HEK293 (cell line): ENCODE measurements around the gene PRKCZ.

Experiments used
- CTCF ChIP-seq: fragments of 450-650 bp; formaldehyde crosslinking; IDR thresholded peaks from 2 replicates; pipeline ENCODE4 v1.5.1; 2016; ENCODE audit warnings: missing biosample characterization, missing genetic modification characterization
- PRDM10 ChIP-seq: fragments of 450-650 bp; formaldehyde crosslinking; IDR thresholded peaks from 2 replicates; pipeline ENCODE4 v1.5.1; 2016; ENCODE audit warnings: missing biosample characterization, missing genetic modification characterization
- SETDB1 ChIP-seq: IDR thresholded peaks from one replicate; pipeline ENCODE4 v1.6.1; 2017; ENCODE audit warnings: mild to moderate bottlenecking, low read length, moderate library complexity, mixed read lengths; ENCODE audit not compliant: insufficient read length
- TCF7L2 ChIP-seq: IDR thresholded peaks from 2 replicates; pipeline ENCODE4 v1.6.1; 2011; ENCODE audit warnings: low read depth, mild to moderate bottlenecking, inconsistent platforms, low read length, moderate library complexity, borderline replicate concordance
- YY1 ChIP-seq: fragments of 450-650 bp; formaldehyde crosslinking; IDR thresholded peaks from 2 replicates; pipeline ENCODE4 v1.5.1; 2018; ENCODE audit warnings: missing biosample characterization, missing genetic modification characterization
- ZIC2 ChIP-seq: fragments of 450-650 bp; formaldehyde crosslinking; IDR thresholded peaks from 2 replicates; pipeline ENCODE4 v1.5.1; 2016; ENCODE audit warnings: missing biosample characterization, missing genetic modification characterization
- ZNF10 ChIP-seq: fragments of 450-650 bp; formaldehyde crosslinking; IDR thresholded peaks from 2 replicates; pipeline ENCODE4 v1.5.1; 2017; ENCODE audit warnings: missing biosample characterization, missing genetic modification characterization
- ZNF274 ChIP-seq, 2 experiments: fragments of 200-500 bp in 1 of 2; fragments of 450-650 bp in 1 of 2; sonication (Bioruptor generic) in 1 of 2; formaldehyde crosslinking in 1 of 2; IDR thresholded peaks; 2 replicates each; pipeline versions ENCODE4 v1.5.1 to v1.6.1; 2014 to 2016; ENCODE audit warnings: borderline replicate concordance in 1 of 2, inconsistent platforms in 1 of 2, low read length in 1 of 2, missing biosample characterization in 1 of 2, missing genetic modification characterization in 1 of 2
- ZNF571 ChIP-seq: fragments of 450-650 bp; formaldehyde crosslinking; IDR thresholded peaks from 2 replicates; pipeline ENCODE4 v1.5.0; 2017; ENCODE audit warnings: missing biosample characterization, missing genetic modification characterization
- ZNF623 ChIP-seq: fragments of 450-650 bp; formaldehyde crosslinking; IDR thresholded peaks from 2 replicates; pipeline ENCODE4 v1.5.1; 2016; ENCODE audit warnings: missing biosample characterization, missing genetic modification characterization
- ZNF629 ChIP-seq: fragments of 450-650 bp; formaldehyde crosslinking; IDR thresholded peaks from 2 replicates; pipeline ENCODE4 v1.5.1; 2017; ENCODE audit warnings: missing biosample characterization, missing genetic modification characterization

- TF ChIP-seq ZNF10 (tag by site-specific recombination) (no peak), TCF7L2 (no peak), ZNF629 (tag by site-specific recombination) (no peak), SETDB1 (no peak), YY1 (no peak), ZNF571 (tag by site-specific recombination) (no peak), PRDM10 (no peak), CTCF (tag by site-specific recombination) (no peak), ZIC2 (tag by site-specific recombination) (no peak), ZNF623 (tag by site-specific recombination) (no peak), ZNF274 (IDR thresholded peaks at IDR 0.05; ENCODE audit: low read length) (no peak), ZNF274 (tag by site-specific recombination; IDR thresholded peaks at IDR 0.05; ENCODE audit: borderline replicate concordance) (no peak)
These were observed 113.0 kb downstream of the PRKCZ start for GRCh38 chr1:2163205-2163604.
